Measurements from ENCODE around the gene INKA2. TPM values are rescaled to one million over a fixed set of nuclear protein-coding genes. Genes with fewer than 3 reads are reported as not detected.

INKA2 gene
- total and polyA plus RNA-seq, 10 of the 15 experiments (the other 5 are each of a cell fraction or from before 2014, with no cell fraction given): 0.38 to 5.1 (median 1.3) TPM; not detected in 1

DNA sequence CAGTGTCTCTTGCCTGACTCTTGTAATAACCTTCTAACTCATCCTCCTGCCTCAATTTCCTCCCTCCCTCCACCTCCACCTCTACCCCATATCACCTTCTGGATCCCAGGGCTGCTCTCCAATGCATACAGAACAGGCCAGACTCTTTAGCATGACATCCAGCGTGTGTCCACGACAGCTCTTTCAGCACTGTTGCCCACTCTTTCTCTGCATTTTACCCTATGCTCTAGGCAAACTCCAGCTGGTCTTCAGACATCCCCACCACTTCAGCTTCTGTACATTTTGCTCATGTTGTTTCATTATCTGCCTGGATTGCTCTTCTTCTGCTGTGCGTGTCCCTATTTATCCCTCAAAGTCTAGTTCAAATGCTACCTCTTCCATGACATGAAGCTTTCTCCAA is 4.8 kb downstream of the INKA2 start:
- CTCF ChIA-PET: interaction anchor here (1.4 kb wide), 1 partner anchor 20 kb away, joined by 6 read pairs; no protein-coding TSS in a partner anchor
- POLR2A ChIA-PET: interaction anchor here (2.1 kb wide), 1 partner anchor 9 kb away, joined by 4 read pairs; no protein-coding TSS in a partner anchor
- Histone ChIP-seq H3K4me2 (ENCODE audit: control insufficient read depth, insufficient read depth) (no peak overlapping the region), H3K27ac (ENCODE audit: control insufficient read depth, insufficient read depth) (no peak overlapping the region), H3K27me3 (replicated peaks in 1 of 2; ENCODE audit: control insufficient read depth in 2 of 2, insufficient read depth in 2 of 2, low read length in 1 of 2) (peaks cover 0 to 2% of the 10 kb centered on the region in 2 experiments; a peak in 2 of 4 replicates), H2AFZ (ENCODE audit: control insufficient read depth, low read depth, low read length) (no peak overlapping the region), H3K79me2 (ENCODE audit: control insufficient read depth, insufficient read depth, low read length) (no peaks in the 10 kb centered on the region), H3K36me3 (ENCODE audit: control insufficient read depth in 2 of 2, insufficient read depth in 2 of 2, low read length in 1 of 2) (no peaks in the 10 kb centered on the region), H3K4me3 (no peak overlapping the region), H3K9me3 (replicated peaks; ENCODE audit: control insufficient read depth, insufficient read depth, low read length) (no peaks in the 10 kb centered on the region), H3K4me1 (ENCODE audit: control insufficient read depth, insufficient read depth, low read length) (peaks cover 6% of the 10 kb centered on the region), H3K9ac (ENCODE audit: control insufficient read depth, insufficient read depth, low read length) (no peak overlapping the region), H4K20me1 (ENCODE audit: control insufficient read depth, insufficient read depth) (no peaks in the 10 kb centered on the region; the same call in 1 of the 2 replicates)
- TF ChIP-seq NFYB (IDR thresholded peaks at IDR 0.05; ENCODE audit: insufficient read depth, low read depth, low read length): no peak
- TF ChIP-seq, protein P1, sequence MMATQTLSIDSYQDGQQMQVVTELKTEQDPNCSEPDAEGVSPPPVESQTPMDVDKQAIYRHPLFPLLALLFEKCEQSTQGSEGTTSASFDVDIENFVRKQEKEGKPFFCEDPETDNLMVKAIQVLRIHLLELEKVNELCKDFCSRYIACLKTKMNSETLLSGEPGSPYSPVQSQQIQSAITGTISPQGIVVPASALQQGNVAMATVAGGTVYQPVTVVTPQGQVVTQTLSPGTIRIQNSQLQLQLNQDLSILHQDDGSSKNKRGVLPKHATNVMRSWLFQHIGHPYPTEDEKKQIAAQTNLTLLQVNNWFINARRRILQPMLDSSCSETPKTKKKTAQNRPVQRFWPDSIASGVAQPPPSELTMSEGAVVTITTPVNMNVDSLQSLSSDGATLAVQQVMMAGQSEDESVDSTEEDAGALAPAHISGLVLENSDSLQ (IDR thresholded peaks at IDR 0.05): no peak
- TF ChIP-seq, protein P2, sequence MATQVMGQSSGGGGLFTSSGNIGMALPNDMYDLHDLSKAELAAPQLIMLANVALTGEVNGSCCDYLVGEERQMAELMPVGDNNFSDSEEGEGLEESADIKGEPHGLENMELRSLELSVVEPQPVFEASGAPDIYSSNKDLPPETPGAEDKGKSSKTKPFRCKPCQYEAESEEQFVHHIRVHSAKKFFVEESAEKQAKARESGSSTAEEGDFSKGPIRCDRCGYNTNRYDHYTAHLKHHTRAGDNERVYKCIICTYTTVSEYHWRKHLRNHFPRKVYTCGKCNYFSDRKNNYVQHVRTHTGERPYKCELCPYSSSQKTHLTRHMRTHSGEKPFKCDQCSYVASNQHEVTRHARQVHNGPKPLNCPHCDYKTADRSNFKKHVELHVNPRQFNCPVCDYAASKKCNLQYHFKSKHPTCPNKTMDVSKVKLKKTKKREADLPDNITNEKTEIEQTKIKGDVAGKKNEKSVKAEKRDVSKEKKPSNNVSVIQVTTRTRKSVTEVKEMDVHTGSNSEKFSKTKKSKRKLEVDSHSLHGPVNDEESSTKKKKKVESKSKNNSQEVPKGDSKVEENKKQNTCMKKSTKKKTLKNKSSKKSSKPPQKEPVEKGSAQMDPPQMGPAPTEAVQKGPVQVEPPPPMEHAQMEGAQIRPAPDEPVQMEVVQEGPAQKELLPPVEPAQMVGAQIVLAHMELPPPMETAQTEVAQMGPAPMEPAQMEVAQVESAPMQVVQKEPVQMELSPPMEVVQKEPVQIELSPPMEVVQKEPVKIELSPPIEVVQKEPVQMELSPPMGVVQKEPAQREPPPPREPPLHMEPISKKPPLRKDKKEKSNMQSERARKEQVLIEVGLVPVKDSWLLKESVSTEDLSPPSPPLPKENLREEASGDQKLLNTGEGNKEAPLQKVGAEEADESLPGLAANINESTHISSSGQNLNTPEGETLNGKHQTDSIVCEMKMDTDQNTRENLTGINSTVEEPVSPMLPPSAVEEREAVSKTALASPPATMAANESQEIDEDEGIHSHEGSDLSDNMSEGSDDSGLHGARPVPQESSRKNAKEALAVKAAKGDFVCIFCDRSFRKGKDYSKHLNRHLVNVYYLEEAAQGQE (IDR thresholded peaks at IDR 0.05; ENCODE audit: low read depth, low read length): no peak
- TF ChIP-seq CHD2 (IDR thresholded peaks at IDR 0.05; ENCODE audit: borderline replicate concordance, low read depth, low read length): no peak
- FAIRE-seq (no peak), ATAC-seq (no peak), DNase-seq (ENCODE audit: low read depth, low spot score) (no peak)
- SMC1A ChIA-PET (ENCODE audit: uncharacterized antibody, unreplicated experiment): interaction anchor here (1.0 to 3.2 kb wide), 3 partner anchors 20 to 252 kb away, joined by 3 to 12 read pairs (median 4); no protein-coding TSS in a partner anchor
- RAD21 ChIA-PET (ENCODE audit: unreplicated experiment): interaction anchor here (0.8 kb wide), 1 partner anchor 20 kb away, joined by 4 read pairs; no protein-coding TSS in a partner anchor
- WGBS (ENCODE audit: insufficient coverage, insufficient replicate concordance, low lambda C conversion rate, missing lambda C conversion rate): 90% methylated on average over 3 of the region's 3 CpGs
- intact Hi-C loops (cut with micrococcal nuclease; ENCODE audit: unreplicated experiment): no loop called here
- no TSS peak for BruUV-seq (replicated peaks)
- in situ Hi-C loops (cut with MboI): no loop called here
